ENCODE data around the gene USP14.

Gene USP14

DNA sequence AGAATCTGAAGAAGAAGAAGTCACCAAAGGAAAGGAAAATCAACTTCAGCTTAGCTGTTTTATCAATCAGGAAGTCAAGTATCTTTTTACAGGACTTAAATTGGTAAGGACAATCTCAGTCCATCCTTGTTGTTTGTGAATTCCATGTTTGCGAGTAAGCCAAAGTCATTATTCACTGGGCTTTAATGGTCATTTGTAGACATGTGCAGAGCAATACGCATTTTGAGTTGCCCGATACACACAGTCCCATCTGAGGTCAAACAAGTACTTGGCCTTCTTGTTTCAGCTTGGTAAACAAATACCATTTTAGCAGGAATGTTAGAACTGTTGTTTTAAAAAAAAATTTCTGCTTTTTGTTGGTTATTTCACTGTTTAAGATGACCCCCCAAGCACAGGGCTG lies 40.9 kb downstream of the USP14 start:
- H3K4me3 ChIP-seq (ENCODE audit: low read length): no peak overlapping the region

DNA sequence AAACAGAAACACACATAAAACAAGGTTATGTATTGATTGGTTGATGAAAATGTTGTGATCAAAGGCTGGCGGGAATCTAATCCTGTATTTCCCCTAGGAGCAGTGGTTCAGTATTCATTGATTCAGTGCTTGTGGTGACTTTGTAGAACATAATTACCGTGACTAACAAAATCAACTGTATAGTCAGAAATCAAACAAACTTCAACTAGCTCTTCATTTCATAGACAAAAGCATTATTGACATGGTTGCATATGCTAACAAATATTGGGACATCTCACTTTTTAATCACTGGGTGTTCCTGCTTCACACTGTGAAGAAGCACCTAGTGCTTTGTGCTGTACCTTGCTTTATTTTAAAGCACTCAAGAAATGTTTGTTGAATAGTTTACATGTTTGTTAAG lies 41.4 kb downstream of the USP14 start:
- TF ChIP-seq ZNF274 (IDR thresholded peaks at IDR 0.05; ENCODE audit: low read depth, low read length): no peak
- H3K4me3 ChIP-seq (ENCODE audit: low read length): no peak overlapping the region

More for the DNA sequence above, 40.9 kb downstream of the USP14 start:
- no peak for TF ChIP-seq ZNF274 (IDR thresholded peaks at IDR 0.05; ENCODE audit: low read depth, low read length)

DNA sequence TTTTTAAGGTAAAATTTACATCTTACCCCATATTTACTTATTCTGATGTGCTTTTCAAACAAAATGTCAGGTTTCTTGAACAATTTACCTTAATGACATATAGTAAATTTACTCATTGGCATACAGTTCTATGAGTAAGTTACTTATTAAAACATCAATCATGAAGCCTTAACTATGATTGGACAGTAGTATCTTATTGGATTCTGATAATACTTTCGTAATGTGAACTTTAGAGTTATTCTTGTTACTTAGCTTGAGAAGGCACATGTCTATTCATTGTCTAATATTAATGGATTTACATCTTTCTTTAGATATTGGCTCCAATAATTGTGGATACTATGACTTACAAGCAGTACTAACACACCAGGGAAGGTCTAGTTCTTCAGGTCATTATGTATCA lies 51.7 kb downstream of the USP14 start:
- no peak for TF ChIP-seq ZNF274 (IDR thresholded peaks at IDR 0.05; ENCODE audit: low read depth, low read length)
- H3K4me3 ChIP-seq (ENCODE audit: low read length): no peak overlapping the region

DNA sequence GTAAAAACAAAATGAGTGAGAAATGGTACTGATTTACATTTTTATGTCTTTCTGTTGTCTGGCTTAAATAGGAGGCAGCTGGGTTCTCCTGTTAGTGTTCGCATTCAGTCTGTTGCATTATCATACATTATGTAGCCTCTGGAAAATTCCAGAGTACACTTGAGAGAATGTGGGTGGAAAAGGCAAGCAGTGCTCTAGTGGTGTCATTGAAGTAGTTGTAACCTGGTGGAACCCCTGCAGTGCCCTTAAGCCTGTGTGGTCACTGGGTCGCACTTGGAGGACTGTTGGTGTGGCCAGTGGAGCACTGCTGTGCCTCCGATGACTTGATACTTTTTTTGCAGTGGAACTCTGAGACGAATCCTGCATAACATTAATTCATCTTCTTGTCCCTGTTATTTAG lies 52.4 kb downstream of the USP14 start:
- H3K4me3 ChIP-seq (ENCODE audit: low read length): no peak overlapping the region
- TF ChIP-seq ZNF274 (IDR thresholded peaks at IDR 0.05; ENCODE audit: low read depth, low read length): no peak

DNA sequence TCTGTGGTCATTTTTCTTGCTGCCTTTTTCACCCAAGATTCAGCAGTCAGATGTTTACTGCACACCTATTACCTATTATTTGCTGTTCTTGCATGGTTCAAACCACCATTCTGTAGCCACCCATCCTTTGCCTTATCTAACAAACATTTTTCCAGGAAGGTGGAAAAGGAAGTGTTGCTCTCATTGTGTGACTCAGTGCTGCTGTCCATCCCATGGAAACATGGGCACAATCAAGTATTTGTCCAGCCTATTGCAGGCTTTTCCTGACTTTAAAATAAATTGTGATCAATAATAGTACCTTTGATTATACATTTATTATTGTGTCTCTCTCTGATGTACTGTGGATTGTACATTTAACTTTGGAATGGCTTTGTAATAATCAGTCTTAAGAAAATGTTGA lies 53.2 kb downstream of the USP14 start:
- H3K4me3 ChIP-seq (ENCODE audit: low read length): no peak overlapping the region
- no peak for TF ChIP-seq ZNF274 (IDR thresholded peaks at IDR 0.05; ENCODE audit: low read depth, low read length)

DNA sequence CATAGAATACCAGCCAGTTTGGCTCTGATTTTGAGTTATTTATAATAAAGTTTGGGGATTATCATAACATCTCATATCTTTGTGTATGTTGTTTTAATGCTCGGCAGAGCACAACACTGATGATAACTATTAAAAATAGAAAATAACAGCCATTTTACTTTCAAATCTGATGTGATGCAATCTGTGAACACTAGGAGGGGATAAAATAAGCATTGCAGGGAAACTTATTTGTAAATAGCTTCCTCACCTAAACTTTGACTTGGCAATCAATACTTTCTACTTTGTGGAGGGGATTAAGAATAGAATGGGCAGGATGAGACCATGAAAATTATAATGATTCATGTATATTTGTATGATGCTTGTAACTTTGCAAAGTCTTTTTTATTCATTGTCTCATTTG lies 54.4 kb downstream of the USP14 start:
- no peak overlapping the region for H3K4me3 ChIP-seq (ENCODE audit: low read length)
- TF ChIP-seq ZNF274 (IDR thresholded peaks at IDR 0.05; ENCODE audit: low read depth, low read length): no peak

DNA sequence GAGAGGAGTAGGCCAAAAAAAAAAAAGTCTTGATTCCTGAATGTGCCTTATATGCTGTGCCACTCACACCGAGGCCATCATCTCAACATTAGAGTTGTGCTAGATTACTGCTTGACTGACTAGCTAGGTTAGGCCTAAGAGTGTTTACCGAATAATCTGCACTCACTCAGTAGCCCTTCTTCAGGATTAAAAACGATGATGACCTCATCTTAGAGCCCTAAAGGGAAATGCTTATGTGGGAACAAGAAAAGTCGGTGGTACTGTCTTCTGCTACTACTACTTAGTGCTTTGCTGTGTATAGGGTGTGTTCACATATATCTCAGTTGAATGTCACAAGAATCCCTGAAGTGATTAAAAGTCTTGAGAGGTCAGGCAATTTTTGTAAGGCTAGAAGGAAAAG lies 55.1 kb downstream of the USP14 start:
- no peak overlapping the region for H3K4me3 ChIP-seq (ENCODE audit: low read length)
- no peak for TF ChIP-seq ZNF274 (IDR thresholded peaks at IDR 0.05; ENCODE audit: low read depth, low read length)

DNA sequence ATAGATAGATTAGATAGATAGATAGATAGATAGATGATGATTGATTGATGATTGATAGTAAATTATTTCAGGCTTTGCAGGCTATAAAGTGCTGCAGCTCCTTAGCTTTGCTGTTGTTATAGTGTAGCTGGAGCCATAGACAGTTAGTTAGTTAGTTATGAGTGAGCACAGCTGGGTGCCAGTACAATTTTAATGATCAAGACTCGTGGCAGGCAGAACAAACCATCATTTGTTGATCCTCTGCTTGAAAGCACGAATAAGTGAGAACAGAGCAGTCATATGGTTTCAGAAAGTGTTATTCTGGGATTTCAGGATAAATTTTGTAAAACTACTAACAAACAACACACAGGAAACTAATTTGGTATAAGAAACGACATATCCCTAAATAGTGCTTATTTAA lies 55.6 kb downstream of the USP14 start:
- TF ChIP-seq ZNF274 (IDR thresholded peaks at IDR 0.05; ENCODE audit: low read depth, low read length): no peak

DNA sequence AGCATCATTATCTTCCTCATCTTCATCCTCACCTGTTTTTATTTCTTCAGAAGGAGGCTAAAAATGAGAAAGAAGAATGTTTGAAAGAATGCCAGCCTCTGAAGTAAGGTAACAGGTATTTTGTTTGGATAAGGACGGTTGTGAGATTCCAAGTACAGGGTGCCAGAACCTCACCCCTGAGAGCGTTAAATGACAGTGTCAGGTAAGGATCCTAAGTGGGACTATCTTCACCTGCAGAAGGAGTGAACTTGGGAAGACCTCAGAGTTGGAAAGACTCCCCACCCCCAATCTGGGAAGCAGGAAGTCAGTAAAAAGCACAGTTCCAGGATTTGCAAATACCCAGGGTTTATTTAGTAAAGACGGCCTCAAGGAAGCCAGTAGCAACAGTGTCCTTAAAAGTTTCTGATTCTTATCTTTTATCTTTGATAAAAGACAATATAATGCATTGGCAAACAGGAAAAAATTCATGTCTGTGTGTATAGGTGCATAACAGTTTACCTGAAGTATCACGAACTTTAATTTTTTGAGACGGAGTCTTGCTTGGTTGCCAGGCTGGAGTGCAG lies 57.2 kb downstream of the USP14 start:
- no peak overlapping the region for H3K4me3 ChIP-seq (ENCODE audit: low read length)
- no peak for TF ChIP-seq ZNF274 (IDR thresholded peaks at IDR 0.05; ENCODE audit: low read depth, low read length)

More for the DNA sequence above, 55.6 kb downstream of the USP14 start:
- H3K4me3 ChIP-seq (ENCODE audit: low read length): no peak overlapping the region

DNA sequence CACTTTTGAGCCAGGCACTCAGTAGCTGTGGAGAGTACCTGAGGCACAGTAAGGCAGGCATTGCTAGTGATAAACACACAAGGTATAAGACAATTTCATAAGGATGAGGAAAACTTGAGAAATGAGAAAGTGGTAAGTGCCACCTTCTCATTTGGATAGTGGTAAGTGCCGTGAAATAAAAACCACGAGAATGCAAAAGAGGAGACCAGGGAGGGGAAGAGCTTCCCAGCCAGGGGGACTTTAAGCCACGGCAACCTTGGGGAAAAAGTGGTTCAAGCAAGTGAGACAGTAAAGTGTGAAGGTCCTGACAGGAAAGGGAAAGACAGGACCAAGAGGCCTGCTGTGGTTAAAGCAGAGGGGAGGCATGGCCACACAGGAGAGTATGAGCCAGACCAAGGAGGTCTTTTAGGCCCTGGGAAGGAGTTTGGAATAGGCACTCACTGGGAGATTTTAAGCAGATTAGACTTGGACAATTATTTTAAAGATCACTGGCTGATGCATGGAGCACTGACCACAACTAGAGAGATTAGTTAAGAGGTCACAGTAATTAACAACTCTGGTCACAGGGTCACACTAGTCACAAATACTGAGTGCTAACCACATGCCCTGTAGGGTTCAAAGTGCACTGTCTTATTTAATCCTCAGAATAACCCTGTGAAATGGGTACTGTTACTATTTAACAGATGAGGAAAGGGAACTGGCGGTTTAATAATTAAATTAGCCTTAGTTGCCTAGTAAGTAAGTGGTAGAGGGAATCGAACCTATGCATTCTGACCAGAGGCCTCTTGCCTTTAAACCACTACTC lies 59.4 kb downstream of the USP14 start:
- no peak overlapping the region for H3K4me3 ChIP-seq (ENCODE audit: low read length)
- no peak for TF ChIP-seq ZNF274 (IDR thresholded peaks at IDR 0.05; ENCODE audit: low read depth, low read length)

DNA sequence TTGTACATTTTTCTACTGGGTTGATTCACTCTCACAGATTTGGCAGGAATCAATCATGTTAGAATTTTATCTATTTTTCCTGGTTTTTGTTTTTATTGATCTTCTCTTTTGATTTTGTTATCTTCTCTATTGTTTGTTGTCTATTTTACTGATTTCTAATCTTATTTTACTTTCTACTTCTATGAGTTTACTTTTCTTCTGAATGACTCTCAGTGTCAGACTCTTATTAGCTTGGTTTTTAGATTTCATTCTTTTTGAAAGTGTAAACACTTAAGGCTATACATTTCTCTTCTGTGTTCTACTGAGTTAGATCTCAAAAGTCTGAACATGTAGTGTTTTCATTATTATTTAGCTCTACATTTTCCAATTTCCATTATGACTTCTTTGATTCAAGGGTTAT lies 62.4 kb downstream of the USP14 start:
- TF ChIP-seq ZNF274 (IDR thresholded peaks at IDR 0.05; ENCODE audit: low read depth, low read length): no peak

DNA sequence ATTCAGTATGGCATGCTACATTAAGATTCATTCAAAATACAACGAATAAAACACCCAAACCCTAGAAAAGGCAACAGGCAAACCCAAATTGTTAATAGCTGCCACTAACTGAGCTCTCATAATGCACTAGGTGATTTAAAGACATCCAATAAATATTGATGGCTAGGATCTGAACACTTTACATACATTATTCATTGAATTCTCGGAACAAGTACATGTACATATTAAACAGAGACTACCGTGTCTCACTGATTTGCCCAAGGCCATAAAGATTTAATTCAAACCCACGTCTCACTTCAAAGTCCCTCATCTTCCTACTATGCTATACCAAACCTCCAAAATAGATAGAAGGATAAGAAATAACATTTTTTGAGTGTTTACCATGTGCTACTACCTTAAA lies 67.4 kb downstream of the USP14 start:
- no peak overlapping the region for H3K4me3 ChIP-seq (ENCODE audit: low read length)
- TF ChIP-seq ZNF274 (IDR thresholded peaks at IDR 0.05; ENCODE audit: low read depth, low read length): no peak

More for the DNA sequence above, 62.4 kb downstream of the USP14 start:
- H3K4me3 ChIP-seq (ENCODE audit: low read length): no peak overlapping the region

DNA sequence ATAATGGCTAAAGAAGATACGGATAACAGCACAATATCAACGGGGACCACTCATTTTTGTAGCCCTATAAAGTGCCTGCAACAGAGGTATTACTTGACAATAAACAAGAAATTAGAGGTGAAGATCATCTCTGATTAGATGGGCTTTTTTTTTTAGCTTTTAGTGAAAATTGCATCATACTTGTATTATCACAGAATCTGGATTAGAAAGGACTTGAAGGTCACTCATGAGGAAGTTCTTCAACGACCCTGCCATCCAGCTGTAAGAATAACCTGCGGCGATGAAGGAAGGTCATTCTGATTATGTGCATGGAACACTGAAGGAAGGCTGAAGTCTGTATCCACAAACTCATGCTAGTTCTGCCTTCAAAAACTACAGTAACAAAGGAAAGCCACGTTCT lies 69.0 kb downstream of the USP14 start:
- TF ChIP-seq ZNF274 (IDR thresholded peaks at IDR 0.05; ENCODE audit: low read depth, low read length): no peak
- no peak overlapping the region for H3K4me3 ChIP-seq (ENCODE audit: low read length)

DNA sequence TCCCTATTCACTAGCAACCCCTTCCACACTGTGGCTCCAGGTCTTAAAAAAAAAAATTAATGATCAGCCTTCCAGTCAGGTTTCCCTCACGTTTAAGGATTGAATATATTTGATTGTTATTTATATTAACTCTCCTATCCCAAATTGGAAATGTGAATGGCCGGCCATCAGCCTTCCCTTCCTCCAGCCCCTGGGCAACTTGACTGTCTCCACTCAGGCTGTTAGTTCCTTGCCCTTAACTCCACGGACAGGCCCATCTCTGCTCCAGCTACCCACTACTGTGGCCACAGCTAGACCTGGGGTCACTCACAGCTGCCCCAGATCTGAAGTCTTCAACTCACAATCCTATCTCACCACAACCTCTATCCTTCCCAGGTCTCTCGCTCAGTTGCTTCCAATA lies 69.5 kb downstream of the USP14 start:
- H3K4me3 ChIP-seq (ENCODE audit: low read length): no peak overlapping the region
- no peak for TF ChIP-seq ZNF274 (IDR thresholded peaks at IDR 0.05; ENCODE audit: low read depth, low read length)

DNA sequence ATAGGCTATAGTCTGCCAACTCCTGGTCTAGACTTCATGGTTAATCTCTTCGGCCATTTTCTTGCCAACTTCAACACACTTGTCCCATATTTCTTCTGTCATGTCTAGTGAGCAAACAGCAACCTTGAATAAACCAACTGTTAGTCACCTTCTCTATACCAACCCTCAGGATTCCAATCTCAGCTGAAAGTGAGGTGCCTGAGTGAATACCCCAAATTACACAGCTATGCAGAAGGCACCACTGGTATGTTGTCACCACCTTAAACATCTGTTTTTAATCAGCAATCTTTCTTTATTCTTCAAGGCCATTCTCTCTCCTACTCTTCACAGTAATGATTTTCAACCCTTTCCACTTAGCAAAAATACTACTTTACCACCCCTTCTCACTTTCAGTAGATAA lies 70.2 kb downstream of the USP14 start:
- H3K4me3 ChIP-seq (ENCODE audit: low read length): no peak overlapping the region
- TF ChIP-seq ZNF274 (IDR thresholded peaks at IDR 0.05; ENCODE audit: low read depth, low read length): no peak

All from GM08714 (cell line).